DMS79 (cell line): ENCODE measurements around the gene PLA2G4E.

Experiments
- DNase-seq: peaks from one replicate; lab custom pipeline; 2025; lab: John Stamatoyannopoulos, UW

Gene PLA2G4E

GRCh38 chr15:41934843-41935242, 86.0 kb downstream of the PLA2G4E start:
- DNase-seq, result no peak

DNA sequence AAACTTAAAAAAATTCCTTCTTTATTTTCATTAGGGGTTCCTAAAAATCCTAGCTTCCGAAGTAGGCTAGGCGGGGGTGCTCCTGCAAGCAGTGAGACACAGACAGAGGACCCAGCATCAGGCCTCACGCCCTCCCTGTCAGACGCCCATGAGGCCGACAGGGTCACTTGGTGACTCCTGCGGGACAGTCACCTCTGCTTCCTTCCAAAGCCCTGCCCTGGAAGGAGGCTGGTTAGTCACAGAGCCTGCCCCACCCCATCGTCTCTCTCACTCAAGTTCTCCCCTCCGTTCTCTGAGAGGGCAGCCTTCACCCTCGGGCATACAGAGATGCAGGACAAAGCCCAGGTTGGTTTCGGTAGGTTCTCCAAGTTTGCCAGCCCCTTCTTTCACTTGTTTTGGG, 87.1 kb downstream of the PLA2G4E start:
- DNase-seq, result no peak

- no peak for DNase-seq
Measured at GRCh38 chr15:41933326-41933725, 87.5 kb downstream of the PLA2G4E start.

GRCh38 chr15:41932511-41933289, 88.1 kb downstream of the PLA2G4E start:
- DNase-seq, result no peak

DNA sequence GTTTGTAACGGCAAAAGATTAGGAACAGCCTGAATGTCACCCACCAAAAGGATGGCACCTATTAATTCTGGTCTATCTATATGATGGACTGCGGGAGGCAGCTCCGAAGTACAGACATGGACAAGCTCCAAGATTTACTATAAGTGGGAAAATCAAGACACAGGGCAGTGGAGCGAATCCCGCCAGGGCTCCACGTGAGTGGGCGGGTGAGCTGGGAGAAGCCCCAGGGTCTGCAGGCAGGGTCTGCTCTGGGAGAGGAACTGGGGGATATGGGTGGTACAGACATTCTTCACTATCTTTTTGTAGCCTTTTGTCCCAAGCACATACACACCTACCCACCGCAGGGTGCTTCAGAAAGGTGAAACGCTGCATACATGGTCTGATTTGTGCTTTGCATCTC, 88.7 kb downstream of the PLA2G4E start:
- DNase-seq, result no peak
